AG04449 (cell line): Measurements from ENCODE around the gene NTRK3.

Source experiments
- CTCF ChIA-PET: fragments of 350-600 bp; formaldehyde crosslinking; extraction: SDS; loops from one replicate; lab custom pipeline; 2021; ENCODE audit warnings: antibody characterized with exemption; lab: Yijun Ruan, JAX
- POLR2A ChIA-PET: fragments of 400-600, 350-600 bp; formaldehyde crosslinking; extraction: SDS; loops from one replicate; lab custom pipeline; 2020; ENCODE audit warnings: antibody characterized with exemption, inconsistent platforms; lab: Yijun Ruan, JAX
- DNase-seq: peaks from one replicate; pipeline ENCODE4 v3.0.0-alpha.2; 2010; ENCODE audit warnings: low read depth, low spot score
- H3K4me3 ChIP-seq: 2 replicates; pipeline ENCODE4 v1.5.1; 2011; ENCODE audit warnings: low read depth, mild to moderate bottlenecking, control low read depth, low read length
- CTCF ChIP-seq: IDR thresholded peaks from one replicate; pipeline ENCODE4 v1.5.1; 2011; ENCODE audit warnings: mild to moderate bottlenecking, moderate library complexity, low read length, control low read depth, inconsistent platforms; ENCODE audit not compliant: insufficient read depth; ENCODE audit errors: missing control alignments

Gene NTRK3

GRCh38 chr15:88193415-88193814 lies 63.1 kb downstream of the NTRK3 start:
- DNase-seq = no peak
- TF ChIP-seq CTCF = no peak
- no peak overlapping the region for H3K4me3 ChIP-seq
- ChIA-PET CTCF (no interaction called here), POLR2A (no interaction called here)

GRCh38 chr15:88191812-88192165 lies 64.8 kb downstream of the NTRK3 start:
- ChIA-PET POLR2A (no interaction called here), CTCF (no interaction called here)
- DNase-seq = no peak
- TF ChIP-seq CTCF = no peak
- no peak overlapping the region for H3K4me3 ChIP-seq

GRCh38 chr15:88190232-88190631 lies 66.3 kb downstream of the NTRK3 start:
- DNase-seq = no peak
- ChIA-PET POLR2A (no interaction called here), CTCF (interaction anchor here (1.1 kb wide), 1 partner anchor 17 kb away, joined by 3 read pairs; no protein-coding TSS in a partner anchor)
- TF ChIP-seq CTCF = no peak
- H3K4me3 ChIP-seq = no peak overlapping the region

GRCh38 chr15:88188300-88188699 lies 68.2 kb downstream of the NTRK3 start:
- POLR2A ChIA-PET = no interaction called here
- TF ChIP-seq CTCF = no peak
- H3K4me3 ChIP-seq = no peak overlapping the region
- DNase-seq = no peak
- CTCF ChIA-PET = no interaction called here

GRCh38 chr15:88187195-88187594 lies 69.3 kb downstream of the NTRK3 start:
- TF ChIP-seq CTCF = no peak
- no peak overlapping the region for H3K4me3 ChIP-seq
- CTCF ChIA-PET = no interaction called here
- no peak for DNase-seq
- POLR2A ChIA-PET = no interaction called here

GRCh38 chr15:88185584-88185983 lies 71.0 kb downstream of the NTRK3 start:
- H3K4me3 ChIP-seq = no peak overlapping the region
- POLR2A ChIA-PET = no interaction called here
- DNase-seq = no peak
- TF ChIP-seq CTCF = no peak
- CTCF ChIA-PET = no interaction called here
